ENCODE data around the gene SPTBN5.

- TF ChIP-seq CTCF (IDR thresholded peaks at IDR 0.05) (no peak), POLR2A (IDR thresholded peaks at IDR 0.05) (no peak)
These were observed 23.8 kb downstream of the SPTBN5 start for GRCh38 chr15:41869770-41870688.
